T-helper 17 cell (primary cell): ENCODE data around the gene RTCA. TPM values are rescaled to one million over a fixed set of nuclear protein-coding genes. Genes with fewer than 3 reads are reported as not detected.
A peak's percentile ranks its signal among the peaks of the same experiment; 100 is the strongest.
"Not testable (repeated sequence)": the region's sequence is repeated elsewhere in the genome, so short reads cannot be mapped to it uniquely, and the experiment has no call there.

Source experiments
- ATAC-seq: fragments of 150-1000 bp; cut with Tn5 transposase; 2 replicates; pipeline ENCODE4 v1.10.0; 2021; ENCODE audit warnings: mild to moderate bottlenecking, moderate library complexity
- DNase-seq, 3 donors: peaks; one replicate each; pipeline versions ENCODE4 v3.0.0 to v3.0.0-alpha.2; 2020 to 2021
- H3K9me3 ChIP-seq: one replicate; pipeline ENCODE4 v1.7.0; 2013; ENCODE audit warnings: low read length, mild to moderate bottlenecking; ENCODE audit not compliant: control insufficient read depth, poor library complexity, severe bottlenecking
- H3K27ac Mint-ChIP-seq: one replicate; pipeline ENCODE4 v1.8.0; 2022; ENCODE audit warnings: mild to moderate bottlenecking, moderate library complexity, mixed read lengths
- H3K27me3 Mint-ChIP-seq: one replicate; pipeline ENCODE4 v1.8.0; 2022; ENCODE audit warnings: mixed read lengths
- H3K36me3 Mint-ChIP-seq: one replicate; pipeline ENCODE4 v1.8.0; 2022; ENCODE audit warnings: low read depth, mixed read lengths
- H3K4me1 Mint-ChIP-seq: one replicate; pipeline ENCODE4 v1.8.0; 2022; ENCODE audit warnings: mild to moderate bottlenecking, mixed read lengths
- H3K4me3 Mint-ChIP-seq: one replicate; pipeline ENCODE4 v1.8.0; 2022; ENCODE audit warnings: mild to moderate bottlenecking, moderate library complexity, mixed read lengths
- total RNA-seq, 4 donors: library from RNA in 2 of 4; stranded (reverse) in 2 of 4; gene quantifications; one replicate each; pipeline ENCODE4 v1.2.3 and lab custom pipeline; 2022 to 2026

Gene RTCA
- total RNA-seq, 2 donors from 2014 or later: 43.6 to 44.4 TPM

- DNase-seq: no peak
- peaks cover 27% of the 10 kb centered on the region for H3K4me1 Mint-ChIP-seq
- no peak for ATAC-seq
- no peaks in the 10 kb centered on the region for H3K27me3 Mint-ChIP-seq
- H3K36me3 Mint-ChIP-seq: peaks cover 14% of the 10 kb centered on the region
- H3K27ac Mint-ChIP-seq: no peak overlapping the region
- peak overlapping the region; percentile 98 for H3K4me3 Mint-ChIP-seq
- H3K9me3 ChIP-seq: no peaks in the 10 kb centered on the region
Observed at GRCh38 chr1:100267284-100267683, 1.3 kb downstream of the RTCA start.

GRCh38 chr1:100268202-100268601 is 2.2 kb downstream of the RTCA start:
- no peak for ATAC-seq
- H3K27ac Mint-ChIP-seq: peak overlapping the region; percentile 16
- peaks cover 27% of the 10 kb centered on the region for H3K4me1 Mint-ChIP-seq
- no peak for DNase-seq
- H3K36me3 Mint-ChIP-seq: peaks cover 14% of the 10 kb centered on the region
- no peaks in the 10 kb centered on the region for H3K9me3 ChIP-seq
- no peaks in the 10 kb centered on the region for H3K27me3 Mint-ChIP-seq
- no peak overlapping the region for H3K4me3 Mint-ChIP-seq

- H3K9me3 ChIP-seq: no peaks in the 10 kb centered on the region
- peak; percentile 80 for ATAC-seq
- Mint-ChIP-seq H3K4me3 (no peak overlapping the region), H3K27me3 (no peaks in the 10 kb centered on the region), H3K4me1 (peaks cover 26% of the 10 kb centered on the region), H3K36me3 (peaks cover 13% of the 10 kb centered on the region), H3K27ac (peak overlapping the region; percentile 14)
- peak in 1 of 3 donors; percentile 25 for DNase-seq
Observed at GRCh38 chr1:100277866-100278265, 11.8 kb downstream of the RTCA start.

- no peaks in the 10 kb centered on the region for H3K27me3 Mint-ChIP-seq
- peak overlapping the region; percentile 86 for H3K27ac Mint-ChIP-seq
- H3K4me3 Mint-ChIP-seq: no peak overlapping the region
- no peak for ATAC-seq
- H3K36me3 Mint-ChIP-seq: peaks cover 9% of the 10 kb centered on the region
- no peak for DNase-seq
- no peaks in the 10 kb centered on the region for H3K9me3 ChIP-seq
- peaks cover 22% of the 10 kb centered on the region for H3K4me1 Mint-ChIP-seq
Observed at GRCh38 chr1:100279358-100279923, 13.4 kb downstream of the RTCA start.

GRCh38 chr1:100279954-100280682 is 14.1 kb downstream of the RTCA start:
- no peaks in the 10 kb centered on the region for H3K9me3 ChIP-seq
- H3K4me3 Mint-ChIP-seq: no peak overlapping the region
- peaks cover 9% of the 10 kb centered on the region for H3K36me3 Mint-ChIP-seq
- ATAC-seq (no peak), DNase-seq (no peak)
- H3K27me3 Mint-ChIP-seq: no peaks in the 10 kb centered on the region
- peaks cover 21% of the 10 kb centered on the region for H3K4me1 Mint-ChIP-seq
- peak overlapping the region; percentile 86 for H3K27ac Mint-ChIP-seq

- H3K36me3 Mint-ChIP-seq: peaks cover 10% of the 10 kb centered on the region
- no peaks in the 10 kb centered on the region for H3K9me3 ChIP-seq
- ATAC-seq (no peak), DNase-seq (no peak)
- no peak overlapping the region for H3K27ac Mint-ChIP-seq
- H3K4me1 Mint-ChIP-seq: peaks cover 11% of the 10 kb centered on the region
- H3K27me3 Mint-ChIP-seq: no peaks in the 10 kb centered on the region
- H3K4me3 Mint-ChIP-seq: no peak overlapping the region
Observed at GRCh38 chr1:100284591-100284990, 18.6 kb downstream of the RTCA start.

- Mint-ChIP-seq H3K27ac (no peak overlapping the region), H3K4me1 (peaks cover 2% of the 10 kb centered on the region), H3K4me3 (no peak overlapping the region), H3K36me3 (peaks cover 6% of the 10 kb centered on the region), H3K27me3 (no peaks in the 10 kb centered on the region)
- ATAC-seq (no peak), DNase-seq (no peak)
- H3K9me3 ChIP-seq: no peaks in the 10 kb centered on the region
Observed at GRCh38 chr1:100287162-100287561, 21.1 kb downstream of the RTCA start.

- DNase-seq (no peak), ATAC-seq (no peak)
- no peaks in the 10 kb centered on the region for H3K9me3 ChIP-seq
- H3K36me3 Mint-ChIP-seq: peaks cover 9% of the 10 kb centered on the region
- no peaks in the 10 kb centered on the region for H3K27me3 Mint-ChIP-seq
- no peak overlapping the region for H3K27ac Mint-ChIP-seq
- H3K4me3 Mint-ChIP-seq: no peak overlapping the region
- peaks cover 2% of the 10 kb centered on the region for H3K4me1 Mint-ChIP-seq
Observed at GRCh38 chr1:100290291-100290690, 24.3 kb downstream of the RTCA start.

- DNase-seq (no peak), ATAC-seq (no peak)
- Mint-ChIP-seq H3K36me3 (peaks cover 3% of the 10 kb centered on the region), H3K27me3 (no peaks in the 10 kb centered on the region), H3K4me1 (no peaks in the 10 kb centered on the region), H3K27ac (no peak overlapping the region), H3K4me3 (no peak overlapping the region)
- H3K9me3 ChIP-seq: no peaks in the 10 kb centered on the region
Observed at GRCh38 chr1:100292711-100293110, 26.7 kb downstream of the RTCA start.

- no peaks in the 10 kb centered on the region for H3K27me3 Mint-ChIP-seq
- H3K36me3 Mint-ChIP-seq: peaks cover 3% of the 10 kb centered on the region
- ATAC-seq: no peak
- peaks cover 10% of the 10 kb centered on the region for H3K4me1 Mint-ChIP-seq
- no peak overlapping the region for H3K27ac Mint-ChIP-seq
- no peak overlapping the region for H3K4me3 Mint-ChIP-seq
- H3K9me3 ChIP-seq: no peaks in the 10 kb centered on the region
- no peak for DNase-seq
Observed at GRCh38 chr1:100296140-100296539, 30.1 kb downstream of the RTCA start.

- H3K9me3 ChIP-seq, H3K27me3 Mint-ChIP-seq, DNase-seq, ATAC-seq, H3K4me1 Mint-ChIP-seq, H3K36me3 Mint-ChIP-seq, H3K4me3 Mint-ChIP-seq, H3K27ac Mint-ChIP-seq: not testable (repeated sequence)
Observed at GRCh38 chr1:100296997-100297396, 31.0 kb downstream of the RTCA start.

- no peak for ATAC-seq
- H3K27ac Mint-ChIP-seq: no peak overlapping the region
Observed at GRCh38 chr1:100298512-100298911, 32.5 kb downstream of the RTCA start.

GRCh38 chr1:100299521-100300222 is 33.7 kb downstream of the RTCA start:
- H3K4me3 Mint-ChIP-seq: no peak overlapping the region
- H3K36me3 Mint-ChIP-seq: no peaks in the 10 kb centered on the region
- no peak for ATAC-seq
- H3K27ac Mint-ChIP-seq: peak overlapping the region; percentile 6
- no peaks in the 10 kb centered on the region for H3K27me3 Mint-ChIP-seq
- DNase-seq: no peak
- no peaks in the 10 kb centered on the region for H3K9me3 ChIP-seq
- peaks cover 10% of the 10 kb centered on the region for H3K4me1 Mint-ChIP-seq

More at GRCh38 chr1:100298512-100298911, 32.5 kb downstream of the RTCA start:
- peaks cover 10% of the 10 kb centered on the region for H3K4me1 Mint-ChIP-seq
- H3K4me3 Mint-ChIP-seq: no peak overlapping the region
- no peaks in the 10 kb centered on the region for H3K27me3 Mint-ChIP-seq
- DNase-seq: no peak
- no peaks in the 10 kb centered on the region for H3K36me3 Mint-ChIP-seq
- no peaks in the 10 kb centered on the region for H3K9me3 ChIP-seq
